ENCODE results near the gene JMJD6.
"Not testable (repeated sequence)": the region's sequence is repeated elsewhere in the genome, so short reads cannot be mapped to it uniquely, and the experiment has no call there.

The JMJD6 gene

GRCh38 chr17:76715496-76715830, 10.9 kb downstream of the JMJD6 start:
- DNase-seq, result no peak

GRCh38 chr17:76714822-76715495, 11.4 kb downstream of the JMJD6 start:
- DNase-seq, result peak; percentile 58 to 74 (median 64)

GRCh38 chr17:76714336-76714735, 12.1 kb downstream of the JMJD6 start:
- DNase-seq, result no peak

GRCh38 chr17:76713765-76714164, 12.6 kb downstream of the JMJD6 start:
- no peak for DNase-seq

GRCh38 chr17:76712321-76712720, 14.1 kb downstream of the JMJD6 start:
- not testable (repeated sequence) for DNase-seq

GRCh38 chr17:76710863-76711611, 15.4 kb downstream of the JMJD6 start, which contains the start of gene MXRA7:
Gene MXRA7, minus strand, starts transcription at chr17:76710965. Its CDS starts 19 bp downstream, at chr17:76710946.
- DNase-seq, result peak; percentile 8 to 23 (median 18)

GRCh38 chr17:76709951-76710862, 16.2 kb downstream of the JMJD6 start:
- DNase-seq, result not testable (repeated sequence)

- DNase-seq, result no peak
Measured at GRCh38 chr17:76709077-76709950, 17.1 kb downstream of the JMJD6 start.

GRCh38 chr17:76707985-76708807, 18.2 kb downstream of the JMJD6 start:
- no peak for DNase-seq

GRCh38 chr17:76706817-76707216, 19.6 kb downstream of the JMJD6 start:
- no peak for DNase-seq

GRCh38 chr17:76704805-76705204, 21.6 kb downstream of the JMJD6 start:
- DNase-seq, result no peak

- DNase-seq, result no peak
Measured at GRCh38 chr17:76702941-76703637, 23.3 kb downstream of the JMJD6 start.

GRCh38 chr17:76702076-76702475, 24.3 kb downstream of the JMJD6 start:
- no peak for DNase-seq

- DNase-seq, result no peak
Measured at GRCh38 chr17:76701471-76701967, 24.9 kb downstream of the JMJD6 start.

- no peak for DNase-seq
Measured at GRCh38 chr17:76700617-76701470, 25.6 kb downstream of the JMJD6 start.

- DNase-seq, result no peak
Measured at GRCh38 chr17:76700270-76700616, 26.2 kb downstream of the JMJD6 start.

- not testable (repeated sequence) for DNase-seq
Measured at GRCh38 chr17:76698466-76698977, 27.9 kb downstream of the JMJD6 start.

GRCh38 chr17:76697702-76698465, 28.5 kb downstream of the JMJD6 start:
- no peak for DNase-seq
